GM12873 (cell line): ENCODE measurements around the gene CMIP.

ENCODE experiments used
- CTCF ChIP-seq: IDR thresholded peaks from 2 replicates; pipeline ENCODE4 v1.5.1; 2012; ENCODE audit warnings: low read depth, mild to moderate bottlenecking, moderate library complexity, low read length, control low read depth; ENCODE audit not compliant: insufficient read depth; ENCODE audit errors: missing control alignments

Gene CMIP

GRCh38 chr16:81509404-81509803 lies 64.8 kb downstream of the CMIP start:
- no peak for TF ChIP-seq CTCF

- TF ChIP-seq CTCF: no peak
These were observed 65.4 kb downstream of the CMIP start for GRCh38 chr16:81510016-81510415.

- no peak for TF ChIP-seq CTCF
These were observed 66.8 kb downstream of the CMIP start for GRCh38 chr16:81511371-81511770.

- TF ChIP-seq CTCF: no peak
These were observed 68.8 kb downstream of the CMIP start for GRCh38 chr16:81513204-81514040.

GRCh38 chr16:81514041-81514559 lies 69.5 kb downstream of the CMIP start:
- TF ChIP-seq CTCF: no peak

GRCh38 chr16:81514568-81515258 lies 70.1 kb downstream of the CMIP start:
- TF ChIP-seq CTCF: no peak

- no peak for TF ChIP-seq CTCF
These were observed 70.7 kb downstream of the CMIP start for GRCh38 chr16:81515281-81515680.
